H9 (cell line): Measurements from ENCODE around the gene FRAT1. TPM values are rescaled to one million over a fixed set of nuclear protein-coding genes. Genes with fewer than 3 reads are reported as not detected.
A peak's percentile ranks its signal among the peaks of the same experiment; 100 is the strongest.

Source experiments
- DNase-seq: peaks from one replicate; pipeline ENCODE4 v3.0.0-alpha.2; 2017
- H2AFZ ChIP-seq: one replicate; pipeline ENCODE4 v1.6.1; 2013; ENCODE audit warnings: mild to moderate bottlenecking, low read length, control low read depth, moderate library complexity
- H2AK5ac ChIP-seq: 2 replicates; pipeline ENCODE4 v1.6.1; 2013; ENCODE audit warnings: low read length, control low read depth, mixed read lengths; ENCODE audit not compliant: insufficient read length
- H2BK120ac ChIP-seq: one replicate; pipeline ENCODE4 v1.6.1; 2013; ENCODE audit warnings: low read depth, mild to moderate bottlenecking, low read length, control low read depth, inconsistent platforms; ENCODE audit not compliant: poor library complexity, severe bottlenecking
- H2BK12ac ChIP-seq: 2 replicates; pipeline ENCODE4 v1.6.1; 2013; ENCODE audit warnings: low read length, control low read depth, mixed read lengths, low read depth; ENCODE audit not compliant: insufficient read length
- H2BK15ac ChIP-seq: 2 replicates; pipeline ENCODE4 v1.6.1; 2013; ENCODE audit warnings: low read depth, low read length, control low read depth
- H2BK20ac ChIP-seq: one replicate; pipeline ENCODE4 v1.6.1; 2013; ENCODE audit warnings: low read depth, mild to moderate bottlenecking, low read length, control low read depth, inconsistent platforms; ENCODE audit not compliant: poor library complexity, severe bottlenecking
- H2BK5ac ChIP-seq: 2 replicates; pipeline ENCODE4 v1.6.1; 2013; ENCODE audit warnings: low read length, control low read depth, mixed read lengths; ENCODE audit not compliant: insufficient read length
- H3K14ac ChIP-seq: 2 replicates; pipeline ENCODE4 v1.6.1; 2013; ENCODE audit warnings: low read length, control low read depth; ENCODE audit not compliant: insufficient read depth
- H3K18ac ChIP-seq: 2 replicates; pipeline ENCODE4 v1.6.1; 2013; ENCODE audit warnings: low read depth, mild to moderate bottlenecking, mixed read lengths, low read length, control low read depth; ENCODE audit not compliant: insufficient read length
- H3K23ac ChIP-seq: 2 replicates; pipeline ENCODE4 v1.6.1; 2013; ENCODE audit warnings: low read length, control low read depth, mixed read lengths, low read depth; ENCODE audit not compliant: insufficient read length
- H3K23me2 ChIP-seq: 2 replicates; pipeline ENCODE4 v1.6.1; 2013; ENCODE audit warnings: low read depth, mild to moderate bottlenecking, mixed read lengths, low read length, control low read depth; ENCODE audit not compliant: insufficient read length, poor library complexity, severe bottlenecking
- H3K27ac ChIP-seq: 2 replicates; pipeline ENCODE4 v1.5.1; 2013; ENCODE audit warnings: low read length, control low read depth, mixed read lengths, low read depth; ENCODE audit not compliant: insufficient read length
- H3K27me3 ChIP-seq: 2 replicates; pipeline ENCODE4 v1.6.1; 2013; ENCODE audit warnings: low read length, control low read depth, inconsistent platforms; ENCODE audit not compliant: insufficient read depth
- H3K4ac ChIP-seq: 2 replicates; pipeline ENCODE4 v1.6.1; 2013; ENCODE audit warnings: low read depth, mild to moderate bottlenecking, control low read depth, inconsistent platforms, low read length, moderate library complexity
- H3K4me1 ChIP-seq: 2 replicates; pipeline ENCODE4 v1.6.1; 2013; ENCODE audit warnings: low read length, control low read depth, inconsistent platforms; ENCODE audit not compliant: insufficient read depth
- H3K4me2 ChIP-seq: 2 replicates; pipeline ENCODE4 v1.6.1; 2013; ENCODE audit warnings: low read length, control low read depth, mixed read lengths; ENCODE audit not compliant: insufficient read length, insufficient read depth
- H3K56ac ChIP-seq: 2 replicates; pipeline ENCODE4 v1.6.1; 2013; ENCODE audit warnings: low read depth, mild to moderate bottlenecking, mixed read lengths, low read length, control low read depth; ENCODE audit not compliant: insufficient read length
- H3K79me1 ChIP-seq: 2 replicates; pipeline ENCODE4 v1.6.1; 2013; ENCODE audit warnings: low read depth, mild to moderate bottlenecking, moderate library complexity, low read length, control low read depth, inconsistent platforms; ENCODE audit not compliant: insufficient read depth, poor library complexity, severe bottlenecking
- H3K79me2 ChIP-seq: 2 replicates; pipeline ENCODE4 v1.6.1; 2013; ENCODE audit warnings: low read length, control low read depth, inconsistent platforms; ENCODE audit not compliant: insufficient read depth
- H3K9ac ChIP-seq: 2 replicates; pipeline ENCODE4 v1.6.1; 2013; ENCODE audit warnings: low read length, control low read depth, mixed read lengths; ENCODE audit not compliant: insufficient read length; ENCODE audit errors: extremely low read depth
- H3K9me3 ChIP-seq: one replicate; pipeline ENCODE4 v1.6.1; 2013; ENCODE audit warnings: low read depth, low read length, inconsistent platforms; ENCODE audit not compliant: control insufficient read depth
- H3T11ph ChIP-seq: one replicate; pipeline ENCODE4 v1.6.1; 2013; ENCODE audit warnings: mild to moderate bottlenecking, low read length, control low read depth, inconsistent platforms
- H4K20me1 ChIP-seq: one replicate; pipeline ENCODE4 v1.6.1; 2013; ENCODE audit not compliant: control insufficient read depth, insufficient read length, insufficient read depth
- H4K5ac ChIP-seq: 2 replicates; pipeline ENCODE4 v1.6.1; 2013; ENCODE audit warnings: low read depth, mild to moderate bottlenecking, mixed read lengths, low read length, control low read depth; ENCODE audit not compliant: insufficient read length
- H4K8ac ChIP-seq: replicated peaks from 2 replicates; pipeline ENCODE4 v1.6.1; 2013; ENCODE audit warnings: low read length, control low read depth, mixed read lengths, low read depth; ENCODE audit not compliant: insufficient read length
- H4K91ac ChIP-seq: 2 replicates; pipeline ENCODE4 v1.6.1; 2013; ENCODE audit warnings: low read depth, mild to moderate bottlenecking, moderate library complexity, mixed read lengths, low read length, control low read depth; ENCODE audit not compliant: insufficient read length
- H3K27ac Mint-ChIP-seq, 3 experiments: 2 replicates in 2 of 3; 3 replicates in 1 of 3; pipeline ENCODE4 v1.8.0; 2020 to 2021; ENCODE audit warnings: mixed read lengths in 3 of 3, mild to moderate bottlenecking in 1 of 3, moderate library complexity in 1 of 3
- H3K27me3 Mint-ChIP-seq: 2 replicates; pipeline ENCODE4 v1.8.0; 2021; ENCODE audit warnings: low read depth, mild to moderate bottlenecking, moderate library complexity, mixed read lengths
- H3K36me3 Mint-ChIP-seq, 3 experiments: 2 replicates in 2 of 3; 3 replicates in 1 of 3; pipeline ENCODE4 v1.8.0; 2020 to 2021; ENCODE audit warnings: low read depth in 3 of 3, mixed read lengths in 3 of 3; ENCODE audit not compliant: insufficient read depth in 1 of 3
- H3K4me1 Mint-ChIP-seq, 2 experiments: 2 replicates each; pipeline ENCODE4 v1.8.0; 2020; ENCODE audit warnings: mixed read lengths in 2 of 2
- H3K4me3 Mint-ChIP-seq, 2 experiments: 2 replicates in 1 of 2; 3 replicates in 1 of 2; pipeline ENCODE4 v1.8.0; 2020 to 2021; ENCODE audit warnings: mild to moderate bottlenecking in 2 of 2, mixed read lengths in 2 of 2, moderate library complexity in 1 of 2
- H3K9me3 Mint-ChIP-seq, 2 experiments: 2 replicates in 1 of 2; 3 replicates in 1 of 2; pipeline ENCODE4 v1.8.0; 2020; ENCODE audit warnings: mild to moderate bottlenecking in 2 of 2, mixed read lengths in 2 of 2, moderate library complexity in 1 of 2
- WGBS: extraction: QIAGEN DNeasy Blood & Tissue Kit; methylation state at CpG from one replicate; pipeline ENCODE4 v1.1.7; 2013; ENCODE audit warnings: missing lambda C conversion rate, low lambda C conversion rate, mixed read lengths; ENCODE audit not compliant: insufficient read length; ENCODE audit errors: extremely low coverage; 5-methylcytosine and 5-hydroxymethylcytosine counted together
- total RNA-seq: library from RNA; stranded (reverse); gene quantifications from 2 replicates; pipeline ENCODE4 v1.2.1, GENCODE V29; 2021
- TF ChIP-seq, protein P1 (sequence below): fragments of 200-600 bp; sonication (generic); conservative IDR thresholded peaks from 3 replicates; pipeline ENCODE4 v1.8.0; 2021; ENCODE audit warnings: antibody characterized with exemption, mild to moderate bottlenecking

Gene FRAT1
- total RNA-seq, 1 experiment from 2014 or later: 7.3 TPM

DNA sequence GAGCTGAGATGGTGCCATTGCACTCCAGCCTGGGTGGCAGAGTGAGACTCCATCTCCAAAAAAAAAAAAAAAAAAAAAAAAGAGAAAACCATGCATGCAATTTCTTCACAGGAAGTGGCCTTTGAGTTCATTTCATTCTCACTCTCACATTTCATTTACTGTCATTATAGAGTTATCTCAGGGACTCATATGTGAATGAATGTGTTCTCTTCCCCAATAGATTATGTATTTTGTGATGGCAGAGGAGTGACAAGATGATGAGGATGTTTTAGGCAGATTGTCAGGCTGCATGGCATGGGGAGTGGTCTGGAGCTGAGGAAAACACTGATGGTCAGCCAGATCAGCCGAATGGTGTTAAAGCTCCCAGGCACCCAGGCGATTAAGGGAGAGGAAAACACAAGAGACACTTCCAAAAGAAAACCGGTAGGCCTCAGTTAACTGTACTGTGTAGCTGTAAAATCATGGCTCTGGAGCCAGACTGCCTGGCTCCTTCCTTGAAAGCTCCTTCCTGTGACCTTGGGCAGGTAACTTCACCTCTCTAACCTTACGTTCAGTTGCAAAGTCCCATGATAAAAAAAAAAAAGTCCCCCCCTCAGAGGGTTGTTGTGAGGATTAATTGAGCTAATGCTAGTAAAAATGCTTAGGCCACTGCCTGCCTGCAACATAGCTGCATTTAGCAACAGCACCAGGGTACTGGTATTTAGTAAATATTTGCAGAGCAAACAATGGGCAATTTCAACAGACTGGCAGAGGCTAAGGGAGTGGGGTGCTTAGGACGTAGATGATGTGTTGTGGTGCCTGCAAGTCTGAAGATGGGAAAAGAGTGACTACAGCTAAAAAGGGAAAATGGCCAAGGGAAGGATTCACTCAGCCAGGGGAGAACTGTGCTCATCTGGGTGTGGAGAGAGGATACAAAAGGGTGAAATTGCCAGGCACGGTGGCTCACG is 8.6 kb downstream of the FRAT1 start:
- Histone ChIP-seq H2AFZ (no peak overlapping the region), H3T11ph (no peak overlapping the region), H3K23me2 (peaks cover 10% of the 10 kb centered on the region), H3K23ac (no peak overlapping the region), H3K4ac (no peak overlapping the region), H4K8ac (no peak overlapping the region), H3K4me1 (peaks cover 12% of the 10 kb centered on the region), H4K91ac (no peak overlapping the region), H3K56ac (no peak overlapping the region), H4K5ac (no peak overlapping the region), H3K27me3 (no peaks in the 10 kb centered on the region), H3K9me3 (no peaks in the 10 kb centered on the region), H3K27ac (peak overlapping the region; percentile 58), H2BK5ac (no peak overlapping the region), H2BK15ac (no peak overlapping the region), H4K20me1 (no peaks in the 10 kb centered on the region), H2BK20ac (no peak overlapping the region), H3K4me2 (no peak overlapping the region), H2AK5ac (no peak overlapping the region), H2BK120ac (no peak overlapping the region), H3K18ac (no peak overlapping the region), H3K79me1 (peaks cover 4% of the 10 kb centered on the region), H3K9ac (no peak overlapping the region), H3K79me2 (peaks cover 8% of the 10 kb centered on the region; the same call in 1 of the 2 replicates), H2BK12ac (no peak overlapping the region), H3K14ac (0 out of 2 replicates have a peak overlapping the region, but pooled peaks have one; percentile 50)
- Mint-ChIP-seq H3K36me3 (peaks cover 17 to 50% (median 38%) of the 10 kb centered on the region in 3 experiments), H3K4me3 (peak overlapping the region in 1 of 2 experiments; percentile 24; a peak in 1 of 5 replicates), H3K4me1 (peaks cover 53 to 57% of the 10 kb centered on the region in 2 experiments), H3K27me3 (no peaks in the 10 kb centered on the region), H3K9me3 (no peaks in the 10 kb centered on the region; a peak in 1 of 5 replicates), H3K27ac (peak overlapping the region; percentile 31 to 91 (median 85); a peak in 4 of 7 replicates)
- no CpG with 5 or more reads among the region's 7 CpGs for WGBS
- no peak for DNase-seq
- TF ChIP-seq, protein P1, sequence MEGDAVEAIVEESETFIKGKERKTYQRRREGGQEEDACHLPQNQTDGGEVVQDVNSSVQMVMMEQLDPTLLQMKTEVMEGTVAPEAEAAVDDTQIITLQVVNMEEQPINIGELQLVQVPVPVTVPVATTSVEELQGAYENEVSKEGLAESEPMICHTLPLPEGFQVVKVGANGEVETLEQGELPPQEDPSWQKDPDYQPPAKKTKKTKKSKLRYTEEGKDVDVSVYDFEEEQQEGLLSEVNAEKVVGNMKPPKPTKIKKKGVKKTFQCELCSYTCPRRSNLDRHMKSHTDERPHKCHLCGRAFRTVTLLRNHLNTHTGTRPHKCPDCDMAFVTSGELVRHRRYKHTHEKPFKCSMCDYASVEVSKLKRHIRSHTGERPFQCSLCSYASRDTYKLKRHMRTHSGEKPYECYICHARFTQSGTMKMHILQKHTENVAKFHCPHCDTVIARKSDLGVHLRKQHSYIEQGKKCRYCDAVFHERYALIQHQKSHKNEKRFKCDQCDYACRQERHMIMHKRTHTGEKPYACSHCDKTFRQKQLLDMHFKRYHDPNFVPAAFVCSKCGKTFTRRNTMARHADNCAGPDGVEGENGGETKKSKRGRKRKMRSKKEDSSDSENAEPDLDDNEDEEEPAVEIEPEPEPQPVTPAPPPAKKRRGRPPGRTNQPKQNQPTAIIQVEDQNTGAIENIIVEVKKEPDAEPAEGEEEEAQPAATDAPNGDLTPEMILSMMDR: no peak
